ENCODE measurements around the gene FMC1.

Gene FMC1

DNA sequence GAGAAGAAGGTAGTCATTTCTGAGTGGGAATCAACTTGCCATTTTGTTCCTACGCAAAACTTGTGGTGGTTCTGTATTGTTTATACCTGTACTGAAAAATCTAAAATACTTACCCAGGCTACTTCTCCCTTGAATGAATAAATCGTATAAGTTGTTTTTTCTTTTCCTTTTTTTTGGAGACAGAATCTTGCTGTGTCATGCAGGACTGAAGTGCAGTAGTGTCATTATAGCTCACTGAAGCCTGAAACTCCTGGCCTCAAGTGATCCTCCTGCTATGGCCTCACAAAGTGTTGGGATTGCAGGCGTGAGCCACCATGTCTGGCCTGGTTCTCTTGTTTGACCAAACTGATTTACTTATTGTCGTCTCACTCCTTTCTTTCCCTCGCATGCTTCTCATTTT lies 46.5 kb downstream of the FMC1 start:
- no peak for DNase-seq

DNA sequence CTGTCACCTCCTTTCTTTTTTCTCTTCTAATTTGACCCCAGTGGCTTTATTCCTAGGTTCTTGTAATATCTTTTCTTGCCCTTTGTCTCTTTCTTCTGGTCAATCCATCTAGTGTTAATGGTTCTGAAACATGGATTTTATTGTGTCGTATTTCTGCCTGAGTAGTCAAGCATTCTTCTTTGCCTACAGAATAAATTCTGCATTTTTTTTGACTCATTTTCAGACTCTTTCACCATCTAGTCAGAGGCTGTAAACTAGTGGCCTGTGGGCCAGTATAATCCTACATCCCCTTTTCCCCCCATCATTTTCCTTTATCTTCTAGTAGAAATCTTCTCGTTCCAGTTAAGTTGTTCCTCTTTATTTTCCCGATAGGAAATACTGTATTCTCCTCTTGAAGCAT lies 48.0 kb downstream of the FMC1 start:
- no peak for DNase-seq

GRCh38 chr7:139389774-139390173 lies 48.6 kb downstream of the FMC1 start:
- no peak for DNase-seq

- DNase-seq: no peak
Measured at GRCh38 chr7:139393621-139394211, 52.6 kb downstream of the FMC1 start.

- no peak for DNase-seq
Measured at GRCh38 chr7:139394540-139394939, 53.4 kb downstream of the FMC1 start.
